ENCODE results near the gene BRINP1. TPM values are rescaled to one million over a fixed set of nuclear protein-coding genes. Genes with fewer than 3 reads are reported as not detected.

The BRINP1 gene, protein sequence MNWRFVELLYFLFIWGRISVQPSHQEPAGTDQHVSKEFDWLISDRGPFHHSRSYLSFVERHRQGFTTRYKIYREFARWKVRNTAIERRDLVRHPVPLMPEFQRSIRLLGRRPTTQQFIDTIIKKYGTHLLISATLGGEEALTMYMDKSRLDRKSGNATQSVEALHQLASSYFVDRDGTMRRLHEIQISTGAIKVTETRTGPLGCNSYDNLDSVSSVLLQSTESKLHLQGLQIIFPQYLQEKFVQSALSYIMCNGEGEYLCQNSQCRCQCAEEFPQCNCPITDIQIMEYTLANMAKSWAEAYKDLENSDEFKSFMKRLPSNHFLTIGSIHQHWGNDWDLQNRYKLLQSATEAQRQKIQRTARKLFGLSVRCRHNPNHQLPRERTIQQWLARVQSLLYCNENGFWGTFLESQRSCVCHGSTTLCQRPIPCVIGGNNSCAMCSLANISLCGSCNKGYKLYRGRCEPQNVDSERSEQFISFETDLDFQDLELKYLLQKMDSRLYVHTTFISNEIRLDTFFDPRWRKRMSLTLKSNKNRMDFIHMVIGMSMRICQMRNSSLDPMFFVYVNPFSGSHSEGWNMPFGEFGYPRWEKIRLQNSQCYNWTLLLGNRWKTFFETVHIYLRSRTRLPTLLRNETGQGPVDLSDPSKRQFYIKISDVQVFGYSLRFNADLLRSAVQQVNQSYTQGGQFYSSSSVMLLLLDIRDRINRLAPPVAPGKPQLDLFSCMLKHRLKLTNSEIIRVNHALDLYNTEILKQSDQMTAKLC
- total RNA-seq = not detected in 2 replicates

DNA sequence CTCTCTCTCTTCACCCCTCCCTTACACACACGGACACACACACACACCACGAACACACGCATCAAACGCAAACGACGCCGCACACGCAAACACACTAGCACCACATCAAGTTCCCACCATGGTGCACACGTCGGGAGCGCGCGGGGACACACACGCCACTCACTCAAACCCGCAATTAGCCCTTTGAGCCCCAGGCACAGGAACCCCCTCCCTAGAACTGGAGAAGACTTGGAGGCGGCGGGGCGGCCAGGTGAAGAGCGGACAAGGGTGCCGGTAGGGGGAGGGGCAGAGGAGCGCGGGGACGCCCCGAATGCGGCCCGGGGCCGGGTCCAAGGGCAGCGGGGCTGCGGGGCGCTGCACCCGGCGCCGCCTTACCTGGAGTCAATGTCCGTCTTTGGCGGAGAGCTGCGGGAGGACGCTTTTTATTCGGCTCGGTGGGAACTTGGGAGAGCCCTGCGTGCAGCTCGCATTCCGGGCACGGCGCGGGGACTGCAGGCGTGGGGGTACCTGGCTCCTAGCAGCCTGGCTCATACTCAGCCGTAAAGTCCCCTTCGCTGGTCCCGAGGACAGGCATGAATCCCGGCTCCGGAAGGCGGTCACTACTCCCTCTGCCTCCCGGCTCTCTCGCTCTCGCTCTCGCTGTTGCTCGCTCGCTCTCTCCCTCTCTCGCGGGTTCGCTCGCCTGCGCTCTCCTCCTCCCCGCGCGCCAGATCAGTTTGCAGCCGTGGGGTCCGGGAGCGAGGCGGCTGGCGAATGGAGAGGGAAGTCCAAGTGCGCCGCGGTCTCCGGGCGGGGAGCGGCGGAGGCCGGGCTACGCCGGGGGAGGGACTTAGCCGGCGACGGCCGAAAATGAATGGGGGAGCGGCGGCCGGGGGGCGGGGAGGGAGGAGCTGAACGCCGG, at the start of gene BRINP1:
Gene BRINP1 (minus strand): TSS at position 755 of the 901 bp plus-strand sequence. CDS start 56,080 bp downstream, outside the sequence.

